Muscle of arm (tissue), 12 donors: Measurements from ENCODE around the gene WDR41. TPM values are rescaled to one million over a fixed set of nuclear protein-coding genes. Genes with fewer than 3 reads are reported as not detected.
"Not testable (repeated sequence)": the region's sequence is repeated elsewhere in the genome, so short reads cannot be mapped to it uniquely, and the experiment has no call there.

Experiments
- DNase-seq: peaks from one replicate; pipeline ENCODE4 v3.0.0-alpha.2; 2013
- polyA plus RNA-seq, 12 donors: library from polyadenylated mRNA; unstranded; fragments of 120-200 nt; gene quantifications; one replicate each; pipeline ENCODE4 v1.2.1, GENCODE V29; 2013; ENCODE audit not compliant: insufficient read length in 12 of 12

The WDR41 gene
- polyA plus RNA-seq, 12 donors = 35.2 to 65.9 (median 47.4) TPM; not detected in 1

DNA sequence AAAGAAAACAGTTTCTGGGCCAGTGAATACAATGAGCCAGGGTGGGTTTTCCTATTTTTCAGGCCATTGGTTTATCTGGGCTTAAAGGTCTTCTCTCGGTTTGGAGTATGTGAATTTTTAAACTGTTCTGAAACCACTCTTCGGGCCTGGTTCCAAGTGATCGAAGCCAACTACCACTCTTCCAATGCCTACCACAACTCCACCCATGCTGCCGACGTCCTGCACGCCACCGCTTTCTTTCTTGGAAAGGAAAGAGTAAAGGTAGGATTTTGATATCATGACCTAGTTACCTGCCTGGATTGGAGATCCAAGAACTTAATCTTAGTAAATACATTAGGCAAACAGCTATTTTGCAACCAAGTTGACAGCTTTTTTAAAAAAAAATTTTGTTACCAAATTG lies 79.1 kb downstream of the WDR41 start:
- no peak for DNase-seq

DNA sequence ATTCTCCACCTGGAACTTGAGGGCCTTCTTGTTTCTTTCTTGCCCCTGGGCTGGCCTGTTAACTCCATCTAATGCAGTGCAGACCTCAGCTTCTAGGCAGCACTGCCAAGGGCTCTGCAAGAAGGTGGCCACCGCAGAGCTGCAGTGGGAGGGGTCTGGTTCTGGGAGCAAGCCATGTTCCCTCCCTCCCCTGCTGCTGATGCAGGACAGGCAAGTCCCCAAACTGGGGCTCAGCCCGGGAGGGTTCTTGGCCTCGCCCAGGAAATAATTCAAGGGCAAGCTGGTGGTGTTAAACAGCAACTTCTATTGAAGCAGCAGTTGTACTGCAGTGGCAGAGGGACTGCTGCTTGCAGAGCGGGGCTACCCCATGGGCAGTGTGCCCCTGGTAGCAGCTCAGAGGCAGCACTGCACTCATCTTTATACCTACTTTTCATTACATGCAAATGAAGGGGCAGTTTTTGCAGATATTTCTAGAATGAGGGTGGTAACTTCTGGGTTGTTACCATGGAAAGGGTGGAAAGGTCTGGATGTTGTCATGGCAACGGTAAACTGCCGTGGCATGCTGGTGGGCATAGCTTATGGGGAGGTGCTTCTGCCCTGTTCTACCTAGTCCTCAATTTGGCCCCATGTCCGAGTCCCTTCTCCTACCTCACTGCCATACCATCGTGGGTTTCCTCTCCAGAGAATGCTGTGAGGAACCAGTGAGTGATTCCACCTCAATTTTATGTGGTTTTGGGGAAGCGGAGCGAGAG lies 82.1 kb downstream of the WDR41 start:
- no peak for DNase-seq

DNA sequence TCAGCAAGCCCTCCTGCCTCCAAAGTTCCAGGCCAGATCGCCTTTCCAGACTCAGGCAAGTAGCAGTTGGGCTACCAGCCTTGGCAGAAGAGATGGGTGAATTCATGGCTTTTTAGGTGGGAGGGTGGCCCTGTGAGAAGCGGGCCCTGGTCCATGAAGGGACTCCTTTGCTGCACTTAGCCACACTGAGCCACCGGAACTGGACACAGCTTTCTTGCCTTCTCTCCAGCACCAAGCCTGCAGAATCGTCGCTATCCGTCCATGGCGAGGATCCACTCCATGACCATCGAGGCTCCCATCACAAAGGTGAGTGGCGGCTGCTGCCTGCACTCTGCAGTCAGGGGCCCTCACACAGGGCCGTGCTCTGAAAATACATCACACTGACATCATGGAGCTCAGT lies 85.0 kb downstream of the WDR41 start:
- DNase-seq = no peak

DNA sequence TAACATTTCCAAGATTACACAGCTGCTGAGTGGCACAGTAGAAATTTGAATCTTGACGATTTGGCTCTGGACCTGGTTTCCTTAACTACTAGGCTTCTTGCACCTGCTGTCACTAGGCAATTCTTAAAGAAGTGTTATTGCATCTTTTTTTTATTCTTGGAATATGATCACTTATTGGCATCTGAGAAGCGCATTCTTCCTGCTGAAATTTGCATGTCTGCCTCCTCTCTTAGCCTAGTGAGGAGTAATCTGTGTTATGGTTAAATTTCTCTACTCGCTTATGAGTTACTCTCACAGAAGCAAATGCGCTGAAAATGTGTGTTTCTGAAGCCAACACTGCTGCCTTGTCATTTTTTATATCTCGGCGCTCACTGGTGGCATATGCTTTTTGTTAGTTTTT lies 89.3 kb downstream of the WDR41 start:
- DNase-seq = no peak

DNA sequence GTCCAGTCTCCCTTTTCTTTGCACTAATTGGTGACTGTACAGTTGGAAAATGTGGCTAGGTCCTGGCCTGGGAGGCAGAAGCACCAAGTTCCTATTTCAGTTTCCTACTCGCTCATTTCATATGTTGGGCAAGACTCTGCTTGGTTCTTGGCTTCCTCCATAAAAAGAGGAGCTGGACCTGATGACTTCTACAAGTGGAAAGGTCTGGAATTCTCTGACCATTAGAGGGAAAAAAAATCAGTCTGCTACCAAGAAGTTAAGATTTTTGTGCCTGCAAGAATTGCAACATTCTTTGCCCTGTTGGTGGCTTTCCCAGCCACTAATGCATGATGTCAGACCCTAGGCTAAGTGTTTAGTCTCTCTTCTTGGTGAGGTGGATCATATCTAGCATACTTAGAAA lies 91.5 kb downstream of the WDR41 start:
- DNase-seq = no peak

DNA sequence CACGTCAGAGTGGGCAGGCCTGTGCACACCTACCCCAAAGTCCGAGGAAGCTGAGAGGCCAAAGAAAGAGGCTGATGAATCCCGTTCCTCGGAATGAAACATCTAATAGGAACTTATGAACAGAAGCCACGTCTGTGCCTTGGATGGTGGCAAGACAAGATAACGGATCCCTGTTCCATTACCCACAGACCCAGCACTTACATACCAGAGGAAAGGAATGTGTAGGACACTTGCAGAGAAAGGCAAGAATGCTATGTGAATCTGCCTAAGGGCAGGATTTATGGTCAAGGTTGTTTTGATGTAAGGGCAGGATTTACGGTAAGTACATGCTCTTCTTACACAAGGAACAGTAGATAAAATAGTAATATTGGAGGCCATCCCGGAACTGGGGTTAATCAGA lies 93.2 kb downstream of the WDR41 start:
- DNase-seq = no peak

DNA sequence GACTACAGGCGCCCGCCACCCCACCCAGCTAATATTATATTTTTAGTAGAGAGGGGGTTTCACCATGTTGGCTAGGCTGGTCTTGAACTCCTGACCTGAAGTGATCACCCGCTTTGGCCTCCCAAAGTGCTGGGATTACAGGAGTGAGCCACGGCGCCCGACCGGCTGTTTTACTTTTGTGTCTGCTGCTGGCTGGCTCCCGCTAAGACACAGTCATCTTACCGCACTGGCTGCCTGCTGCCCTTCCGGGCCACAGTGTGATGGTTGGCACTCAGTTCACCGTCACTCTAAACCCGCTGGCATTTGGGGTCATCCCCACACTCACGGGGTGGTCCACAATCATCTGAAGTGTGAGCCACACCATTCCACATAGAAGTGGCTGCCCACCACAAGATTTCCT lies 93.7 kb downstream of the WDR41 start:
- DNase-seq = no peak

DNA sequence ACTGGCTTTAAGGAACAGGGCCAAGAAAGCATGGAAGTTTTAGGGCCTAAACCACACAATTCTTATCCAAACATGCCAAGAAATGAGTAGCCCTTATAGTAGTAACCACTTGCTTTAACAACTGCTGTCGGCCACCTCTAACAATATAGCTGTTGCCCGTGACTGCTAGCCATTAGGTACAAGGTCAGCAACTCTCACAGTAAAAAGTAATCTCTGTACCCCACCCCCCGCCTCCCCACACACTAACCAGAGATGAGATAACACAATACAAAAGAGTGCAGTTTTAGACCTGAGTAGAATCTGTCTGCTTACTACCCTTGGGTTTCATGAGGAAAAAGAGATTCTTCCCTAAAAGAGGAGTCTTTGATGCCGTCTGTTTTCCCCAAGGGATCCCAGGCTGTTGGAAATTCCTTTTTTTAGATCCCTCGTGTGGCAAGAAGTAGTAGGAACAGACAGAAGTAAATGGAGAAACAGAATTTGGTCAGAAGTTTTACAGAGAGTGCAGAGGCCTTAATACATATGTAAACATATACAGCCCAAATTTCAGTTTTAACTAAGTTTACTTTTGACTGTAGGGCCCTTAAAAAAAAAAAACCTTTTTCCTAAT lies 94.3 kb downstream of the WDR41 start:
- no peak for DNase-seq

DNA sequence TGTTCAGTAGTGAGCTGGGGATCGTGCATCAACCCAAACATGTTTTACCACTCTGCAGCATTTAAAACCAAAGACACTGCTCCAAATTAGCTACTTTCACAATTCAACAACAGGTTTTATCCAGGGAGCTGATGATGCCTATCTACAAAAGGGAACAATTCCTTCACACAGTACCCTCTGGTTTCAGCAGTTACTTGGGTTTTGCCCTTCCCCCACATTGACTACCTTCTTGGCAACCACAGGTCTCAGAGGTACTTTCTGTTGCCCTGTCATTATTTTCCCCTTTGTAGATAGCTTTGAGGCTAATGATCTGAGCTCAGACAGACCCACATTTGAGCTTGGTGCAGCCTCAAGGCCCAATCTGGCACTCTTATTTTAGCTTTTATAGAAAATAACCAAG lies 96.1 kb downstream of the WDR41 start:
- DNase-seq = no peak

DNA sequence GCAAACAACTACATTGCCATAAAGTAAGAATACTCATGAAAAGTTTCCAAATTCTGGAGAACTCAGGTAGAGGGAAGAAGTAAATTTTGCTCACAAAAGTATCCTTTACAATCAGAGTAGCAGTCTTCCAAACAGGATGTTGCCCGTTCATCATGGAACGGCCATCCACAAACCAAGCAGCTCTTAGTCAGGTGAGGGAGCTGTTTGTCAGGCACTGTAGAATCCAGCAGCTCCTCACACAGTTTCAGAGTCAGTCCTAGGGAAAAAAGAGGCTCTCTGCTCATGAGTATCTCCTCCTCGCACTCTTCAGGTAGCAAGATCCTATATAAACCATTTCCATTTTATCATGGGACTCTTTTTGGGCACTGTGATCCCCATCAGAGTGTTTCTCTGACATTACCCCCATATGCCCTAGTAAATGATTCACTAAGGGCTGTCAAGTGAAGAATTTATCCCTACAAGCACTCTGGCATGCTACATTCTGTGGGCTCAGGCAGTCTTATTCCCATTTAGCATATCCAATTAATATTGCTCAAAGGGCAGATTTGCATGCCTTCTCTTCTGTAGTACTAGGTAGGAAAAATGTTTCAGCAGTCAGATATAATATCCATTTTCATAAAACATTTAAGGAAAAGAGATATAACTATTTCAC lies 97.9 kb downstream of the WDR41 start:
- no peak for DNase-seq

DNA sequence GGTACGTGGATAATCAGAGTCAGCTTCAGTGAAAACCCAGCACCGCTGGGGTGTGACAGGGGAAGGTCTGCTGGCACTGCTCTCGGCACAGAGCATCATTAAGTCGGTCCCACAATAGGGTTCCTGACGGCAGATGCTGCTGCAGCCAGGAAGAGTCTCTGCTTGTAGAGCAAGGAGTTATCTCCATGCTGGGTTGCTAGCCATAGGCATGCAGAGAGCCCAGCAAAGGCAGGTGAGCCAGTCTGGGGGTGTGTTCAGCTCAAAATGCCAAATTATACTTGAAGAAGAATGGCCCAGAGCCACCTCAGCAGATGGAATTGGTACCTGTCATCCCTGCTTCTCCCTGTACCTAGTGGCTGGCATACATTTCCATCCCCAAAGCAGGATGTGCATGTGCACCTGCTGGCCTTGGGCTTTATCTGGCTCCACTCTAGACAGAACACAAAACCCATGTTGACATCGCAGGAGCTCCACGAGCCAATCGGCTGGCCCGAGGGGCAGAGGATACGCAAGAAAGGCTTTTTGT lies 100.8 kb downstream of the WDR41 start:
- no peak for DNase-seq

DNA sequence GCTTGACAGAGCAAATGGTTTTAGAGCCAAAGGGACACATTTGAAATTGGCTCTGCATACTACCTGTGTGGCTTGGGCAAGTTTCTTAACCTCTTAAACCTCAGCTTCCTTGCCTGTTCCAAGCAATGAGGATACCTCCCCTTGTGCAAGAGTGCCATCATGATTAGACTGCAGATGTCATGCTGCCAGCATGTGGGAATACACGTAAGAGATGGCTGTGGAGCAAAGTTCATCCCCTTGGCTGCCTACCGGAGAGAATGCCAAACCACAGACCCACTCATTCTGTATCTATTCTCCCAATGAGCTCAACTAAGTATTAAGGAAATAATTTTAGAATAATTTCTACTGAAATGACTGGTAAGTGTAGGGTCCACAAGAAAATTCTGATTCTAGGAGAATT lies 101.3 kb downstream of the WDR41 start:
- DNase-seq = no peak

DNA sequence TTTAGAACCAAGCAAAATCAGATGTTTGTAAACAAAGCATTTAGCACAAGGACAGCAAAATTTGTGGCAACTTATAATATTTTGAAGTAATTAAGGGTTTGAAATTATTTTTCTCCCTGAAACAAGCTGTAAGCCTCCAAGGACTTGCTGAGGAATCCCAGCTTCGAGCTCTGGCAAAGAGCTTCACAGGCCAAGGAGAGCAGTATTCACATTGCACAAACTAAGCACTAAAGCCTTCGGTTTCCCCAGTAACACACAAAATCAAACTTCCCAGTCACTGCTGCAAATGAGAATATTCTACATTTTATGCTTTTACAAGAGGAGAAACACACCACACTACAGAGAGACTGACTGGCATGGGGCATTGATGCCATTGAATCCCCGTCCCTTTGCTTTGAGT lies 101.9 kb downstream of the WDR41 start:
- no peak for DNase-seq

DNA sequence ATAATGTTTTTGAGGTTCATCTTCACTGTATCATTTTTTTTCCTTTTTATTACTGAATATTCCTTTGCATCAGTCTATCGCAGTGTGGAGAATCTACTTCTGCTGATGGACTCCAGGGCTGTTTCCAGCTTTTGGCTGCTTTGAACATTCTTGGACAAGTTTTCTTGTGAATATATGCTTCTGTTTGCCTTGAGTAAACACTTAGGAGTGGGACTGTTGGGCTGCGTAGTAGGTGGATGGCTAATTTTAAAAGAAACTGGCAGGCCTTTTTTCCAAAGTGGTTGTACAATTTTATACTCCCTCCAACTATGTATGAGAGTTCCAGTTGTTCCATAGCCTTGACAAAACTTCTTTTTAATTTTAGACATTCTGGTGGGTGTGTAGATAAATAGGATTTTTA lies 102.4 kb downstream of the WDR41 start:
- no peak for DNase-seq

DNA sequence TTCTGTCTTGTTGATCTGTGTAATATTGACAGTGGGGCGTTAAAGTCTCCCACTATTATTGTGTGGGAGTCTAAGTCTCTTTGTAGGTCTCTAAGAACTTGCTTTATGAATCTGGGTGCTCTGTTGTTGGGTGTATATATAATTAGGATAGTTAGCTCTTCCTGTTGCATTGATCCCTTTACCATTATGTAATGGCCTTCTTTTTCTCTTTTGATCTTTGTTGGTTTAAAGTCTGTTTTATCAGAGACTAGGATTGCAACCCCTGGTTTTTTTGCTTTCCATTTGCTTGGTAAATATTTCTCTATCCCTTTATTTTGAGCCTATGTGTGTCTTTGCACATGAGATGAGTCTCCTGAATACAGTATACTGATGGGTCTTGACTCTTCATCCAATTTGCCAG lies 105.8 kb downstream of the WDR41 start:
- not testable (repeated sequence) for DNase-seq

DNA sequence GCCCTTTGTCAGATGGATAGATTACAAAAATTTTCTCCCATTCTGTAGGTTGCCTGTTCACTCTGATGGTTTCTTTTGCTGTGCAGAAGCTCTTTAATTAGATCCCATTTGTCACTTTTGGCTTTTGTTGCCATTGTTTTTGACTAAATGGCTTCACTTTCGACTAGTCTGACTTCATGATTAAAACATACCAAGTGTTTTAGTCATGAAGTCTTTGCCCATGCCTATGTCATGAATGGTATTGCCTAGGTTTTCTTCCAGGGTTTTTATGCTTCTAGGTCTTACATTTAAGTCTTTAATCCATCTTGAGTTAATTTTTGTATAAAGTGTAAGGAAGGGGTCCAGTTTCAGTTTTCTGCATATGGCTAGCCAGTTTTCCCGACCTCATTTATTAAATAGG lies 108.8 kb downstream of the WDR41 start:
- not testable (repeated sequence) for DNase-seq

Other genes with a start within 250 kb of the WDR41 start
- under 1 TPM in 1 of 12 donors, not detected in 11; 0.05 TPM for gene OTP, start 146.4 kb upstream of the WDR41 start, polyA plus RNA-seq